Karpas-422 (cell line): Measurements from ENCODE around the gene TRIM65. TPM values are rescaled to one million over a fixed set of nuclear protein-coding genes. Genes with fewer than 3 reads are reported as not detected.
"Not testable (repeated sequence)": the region's sequence is repeated elsewhere in the genome, so short reads cannot be mapped to it uniquely, and the experiment has no call there.

Source experiments
- DNase-seq: peaks from one replicate; pipeline ENCODE4 v3.0.0-alpha.2; 2015
- H2AFZ ChIP-seq: fragments of 200-600 bp; sonication (generic); 2 replicates; pipeline ENCODE4 v1.6.1; 2014; ENCODE audit warnings: antibody characterized with exemption, low read length, mixed read lengths
- H3K27ac ChIP-seq: fragments of 200-600 bp; sonication (generic); 2 replicates; pipeline ENCODE4 v1.5.1; 2014; ENCODE audit warnings: mild to moderate bottlenecking, low read length, moderate library complexity
- H3K27me3 ChIP-seq: fragments of 200-600 bp; sonication (generic); 2 replicates; pipeline ENCODE4 v1.6.1; 2014; ENCODE audit warnings: low read length, mixed read lengths
- H3K36me3 ChIP-seq: fragments of 200-600 bp; sonication (generic); 2 replicates; pipeline ENCODE4 v1.6.1; 2014; ENCODE audit warnings: low read length, mixed read lengths; ENCODE audit not compliant: insufficient read depth
- H3K4me1 ChIP-seq: fragments of 200-600 bp; sonication (generic); 2 replicates; pipeline ENCODE4 v1.6.1; 2014; ENCODE audit warnings: mild to moderate bottlenecking, low read length, mixed read lengths
- H3K4me2 ChIP-seq: fragments of 200-600 bp; sonication (generic); 2 replicates; pipeline ENCODE4 v1.6.1; 2014; ENCODE audit warnings: low read length, low read depth, mild to moderate bottlenecking; ENCODE audit not compliant: poor library complexity, severe bottlenecking
- H3K4me3 ChIP-seq: fragments of 200-600 bp; sonication (generic); 2 replicates; pipeline ENCODE4 v1.5.1; 2014; ENCODE audit warnings: mild to moderate bottlenecking, antibody characterized with exemption, low read length, mixed read lengths
- H3K79me2 ChIP-seq: fragments of 200-600 bp; sonication (generic); 2 replicates; pipeline ENCODE4 v1.6.1; 2014; ENCODE audit warnings: mild to moderate bottlenecking, low read length, mixed read lengths
- H3K9ac ChIP-seq: fragments of 200-600 bp; sonication (generic); 2 replicates; pipeline ENCODE4 v1.6.0; 2014; ENCODE audit warnings: low read length
- H3K9me2 ChIP-seq: fragments of 200-600 bp; sonication (generic), shearing (Covaris generic); replicated peaks from 2 replicates; pipeline ENCODE4 v1.6.0; 2014; ENCODE audit warnings: mild to moderate bottlenecking, low read length, moderate library complexity; ENCODE audit not compliant: insufficient read depth
- H3K9me3 ChIP-seq: fragments of 300-700, 200-600 bp; sonication (generic); 2 replicates; pipeline ENCODE4 v1.6.1; 2014; ENCODE audit warnings: low read length, mixed read lengths
- H4K20me1 ChIP-seq: fragments of 200-600 bp; sonication (generic); 2 replicates; pipeline ENCODE4 v1.6.1; 2014; ENCODE audit warnings: mild to moderate bottlenecking, antibody characterized with exemption, low read length, low read depth; ENCODE audit not compliant: insufficient read depth
- total RNA-seq: library from RNA; depleted of rRNA; stranded (reverse); fragments of >200 nt; shearing (Covaris generic); gene quantifications from 2 replicates; pipeline ENCODE4 v1.2.3, GENCODE V29; 2014; ENCODE audit warnings: low replicate concordance

The TRIM65 gene
- total RNA-seq, 1 experiment from 2014 or later: 18.4 TPM

GRCh38 chr17:75851693-75851991 is 45.1 kb downstream of the TRIM65 start:
- not testable (repeated sequence) for H3K9me2 ChIP-seq, H3K4me2 ChIP-seq, H3K36me3 ChIP-seq, H3K4me3 ChIP-seq, H3K27me3 ChIP-seq, H3K9ac ChIP-seq, DNase-seq, H3K27ac ChIP-seq, H3K9me3 ChIP-seq, H4K20me1 ChIP-seq, H2AFZ ChIP-seq
- Histone ChIP-seq H3K4me1 (peaks cover 14% of the 10 kb centered on the region), H3K79me2 (peaks cover 18% of the 10 kb centered on the region)

DNA sequence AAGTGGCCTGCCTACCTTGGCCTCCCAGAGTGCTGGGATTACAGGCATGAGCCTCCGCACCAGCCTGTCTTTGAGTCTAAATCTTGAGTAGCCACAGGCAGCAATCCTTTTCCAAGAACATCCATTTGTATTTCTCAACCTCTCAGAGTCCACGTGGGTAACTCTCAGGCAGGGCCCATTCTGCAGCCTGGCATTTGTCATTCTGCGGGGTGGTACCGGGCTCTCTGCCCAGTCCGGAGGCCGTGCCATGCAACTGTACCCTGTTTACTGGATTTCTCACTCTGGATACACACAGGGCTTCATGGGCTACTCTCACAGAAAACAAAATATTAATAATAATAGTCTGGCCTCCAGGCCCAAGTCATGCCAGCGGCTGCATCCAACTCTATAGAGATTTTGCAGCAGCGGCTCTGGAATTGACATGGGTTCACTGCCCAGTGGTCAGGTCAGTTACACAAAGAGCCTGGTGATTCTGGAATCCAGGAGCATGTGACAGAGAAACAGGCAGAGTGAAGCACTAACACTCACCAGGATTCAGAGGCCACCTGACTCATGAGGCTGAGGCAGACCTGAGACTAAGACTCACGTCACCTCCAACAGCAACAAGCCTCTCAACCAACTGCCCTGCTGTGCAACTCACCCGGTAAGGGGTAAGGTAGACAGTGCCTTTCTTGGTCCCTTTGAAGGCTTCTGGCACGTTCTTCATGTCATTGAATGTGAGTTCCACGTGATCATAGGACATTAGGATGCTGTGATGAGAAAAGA is 45.6 kb downstream of the TRIM65 start:
- H2AFZ ChIP-seq: no peak overlapping the region
- no peak overlapping the region for H3K9ac ChIP-seq
- H3K9me3 ChIP-seq: no peaks in the 10 kb centered on the region
- peaks cover 4% of the 10 kb centered on the region; the same call in 1 of the 2 replicates for H3K36me3 ChIP-seq
- H4K20me1 ChIP-seq: no peaks in the 10 kb centered on the region
- H3K4me1 ChIP-seq: peaks cover 11% of the 10 kb centered on the region
- H3K27me3 ChIP-seq: no peaks in the 10 kb centered on the region
- H3K4me2 ChIP-seq: no peak overlapping the region
- H3K9me2 ChIP-seq: no peaks in the 10 kb centered on the region
- H3K79me2 ChIP-seq: peaks cover 13% of the 10 kb centered on the region
- H3K4me3 ChIP-seq: no peak overlapping the region
- no peak for DNase-seq
- no peak overlapping the region for H3K27ac ChIP-seq

DNA sequence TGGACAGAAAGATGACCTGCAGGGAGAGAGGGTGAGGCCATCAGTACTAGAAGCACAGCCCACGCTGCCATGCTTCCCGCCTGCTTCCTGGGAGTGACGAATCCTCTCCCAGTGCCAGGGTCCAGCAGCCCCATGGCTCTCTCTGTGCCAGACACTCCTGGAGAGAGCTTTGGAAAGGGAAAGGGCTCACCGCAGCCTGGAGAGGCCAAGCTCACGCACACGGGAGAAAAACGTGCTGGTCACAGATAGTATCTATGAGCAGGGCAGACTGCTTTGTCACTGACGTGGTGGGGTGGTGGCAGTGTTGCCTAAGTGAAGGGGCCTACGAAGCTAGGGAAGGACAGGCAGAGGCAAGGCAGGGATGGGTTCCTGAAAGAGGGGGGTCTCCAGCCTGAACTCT is 47.0 kb downstream of the TRIM65 start:
- Histone ChIP-seq H3K9me3 (no peaks in the 10 kb centered on the region), H3K4me2 (no peak overlapping the region)

DNA sequence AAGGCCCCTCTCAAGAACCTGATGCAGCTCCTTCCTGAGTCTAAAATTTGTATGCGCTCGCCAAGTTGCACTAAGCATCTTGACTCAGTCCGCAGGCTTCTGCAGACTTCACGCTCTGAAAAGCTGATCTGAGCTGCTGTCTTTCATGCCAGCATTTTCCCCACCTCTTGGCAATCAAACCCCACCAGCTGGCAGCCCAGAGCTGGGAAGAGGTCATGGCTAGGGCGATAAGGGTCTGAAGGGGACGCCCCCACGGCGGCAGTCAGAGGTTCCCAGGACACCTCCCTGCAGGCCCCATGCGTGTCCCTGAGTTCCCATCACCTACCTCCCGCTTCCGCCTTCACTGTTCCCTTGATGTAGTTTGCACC is 47.5 kb downstream of the TRIM65 start:
- Histone ChIP-seq H3K9me2 (no peaks in the 10 kb centered on the region), H3K27me3 (no peaks in the 10 kb centered on the region), H3K4me2 (no peak overlapping the region), H3K79me2 (peaks cover 5% of the 10 kb centered on the region), H2AFZ (no peak overlapping the region), H3K27ac (no peak overlapping the region), H3K4me3 (no peak overlapping the region), H4K20me1 (no peaks in the 10 kb centered on the region), H3K9ac (no peak overlapping the region), H3K4me1 (peaks cover 24% of the 10 kb centered on the region), H3K9me3 (no peaks in the 10 kb centered on the region), H3K36me3 (peaks cover 4% of the 10 kb centered on the region; the same call in 1 of the 2 replicates)
- no peak for DNase-seq

More for the DNA sequence above, 47.0 kb downstream of the TRIM65 start:
- H3K9me2 ChIP-seq: no peaks in the 10 kb centered on the region
- no peaks in the 10 kb centered on the region for H3K27me3 ChIP-seq
- no peak overlapping the region for H3K4me3 ChIP-seq
- H3K4me1 ChIP-seq: peaks cover 24% of the 10 kb centered on the region
- H3K79me2 ChIP-seq: peaks cover 10% of the 10 kb centered on the region
- no peak overlapping the region for H2AFZ ChIP-seq
- H3K27ac ChIP-seq: no peak overlapping the region
- H4K20me1 ChIP-seq: no peaks in the 10 kb centered on the region
- no peak overlapping the region for H3K9ac ChIP-seq
- no peak for DNase-seq
- peaks cover 4% of the 10 kb centered on the region; the same call in 1 of the 2 replicates for H3K36me3 ChIP-seq

- Histone ChIP-seq H3K9ac (no peak overlapping the region), H2AFZ (no peak overlapping the region), H4K20me1 (no peaks in the 10 kb centered on the region), H3K9me3 (no peaks in the 10 kb centered on the region), H3K4me1 (peaks cover 25% of the 10 kb centered on the region), H3K27me3 (no peaks in the 10 kb centered on the region), H3K4me3 (no peak overlapping the region), H3K36me3 (peaks cover 4% of the 10 kb centered on the region; the same call in 1 of the 2 replicates), H3K79me2 (0 out of 2 replicates have a peak, but pooled peaks cover 6% of the 10 kb centered on the region), H3K4me2 (no peak overlapping the region), H3K9me2 (no peaks in the 10 kb centered on the region), H3K27ac (no peak overlapping the region)
- DNase-seq: peak; percentile 94
Observed at GRCh38 chr17:75848523-75849278, 48.0 kb downstream of the TRIM65 start.

GRCh38 chr17:75847614-75848522 is 48.9 kb downstream of the TRIM65 start:
- Histone ChIP-seq H3K9me3 (no peaks in the 10 kb centered on the region), H4K20me1 (no peaks in the 10 kb centered on the region), H3K27ac (no peak overlapping the region), H3K27me3 (no peaks in the 10 kb centered on the region), H2AFZ (no peak overlapping the region), H3K79me2 (0 out of 2 replicates have a peak, but pooled peaks cover 4% of the 10 kb centered on the region), H3K4me1 (peaks cover 34% of the 10 kb centered on the region), H3K4me2 (no peak overlapping the region), H3K9me2 (no peaks in the 10 kb centered on the region), H3K4me3 (no peak overlapping the region), H3K36me3 (peaks cover 4% of the 10 kb centered on the region; the same call in 1 of the 2 replicates), H3K9ac (no peak overlapping the region)
- DNase-seq: no peak

GRCh38 chr17:75846692-75847613 is 49.8 kb downstream of the TRIM65 start:
- no peak overlapping the region for H3K4me3 ChIP-seq
- H3K27ac ChIP-seq: no peak overlapping the region
- no peaks in the 10 kb centered on the region for H3K9me3 ChIP-seq
- H3K9ac ChIP-seq: no peak overlapping the region
- no peaks in the 10 kb centered on the region for H3K9me2 ChIP-seq
- no peak for DNase-seq
- H3K79me2 ChIP-seq: 0 out of 2 replicates have a peak, but pooled peaks cover 4% of the 10 kb centered on the region
- H2AFZ ChIP-seq: no peak overlapping the region
- no peaks in the 10 kb centered on the region for H3K27me3 ChIP-seq
- no peaks in the 10 kb centered on the region for H4K20me1 ChIP-seq
- no peak overlapping the region for H3K4me2 ChIP-seq
- H3K36me3 ChIP-seq: peaks cover 4% of the 10 kb centered on the region; the same call in 1 of the 2 replicates
- peaks cover 36% of the 10 kb centered on the region for H3K4me1 ChIP-seq
